SKM-1 (cell line): ENCODE results near the gene MRPS18A.
"Not testable (repeated sequence)": the region's sequence is repeated elsewhere in the genome, so short reads cannot be mapped to it uniquely, and the experiment has no call there.

Source experiments
- DNase-seq: peaks from one replicate; lab custom pipeline; 2025; ENCODE audit not compliant: unreplicated experiment; lab: John Stamatoyannopoulos, UW

Gene MRPS18A

DNA sequence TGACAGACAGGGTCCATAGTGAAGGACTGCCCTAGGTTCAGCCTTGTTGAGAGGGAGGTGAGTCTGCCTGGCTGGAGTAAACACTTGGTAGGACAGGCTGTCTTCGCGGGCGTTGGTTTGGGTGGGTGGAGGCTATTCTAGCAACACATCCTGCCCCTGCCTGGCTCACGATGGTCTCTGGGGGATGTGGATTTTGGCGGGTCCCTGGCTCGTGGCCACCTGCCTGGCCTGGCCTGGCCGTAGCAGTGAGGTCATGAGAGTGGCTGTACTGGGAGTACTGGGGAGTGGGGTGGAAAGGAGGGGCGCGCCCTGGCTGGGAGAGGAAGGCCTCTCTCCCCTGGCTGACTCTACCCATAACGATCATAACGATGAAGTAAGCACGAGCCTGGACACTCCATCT is 30.2 kb upstream of the MRPS18A start:
- no peak for DNase-seq

DNA sequence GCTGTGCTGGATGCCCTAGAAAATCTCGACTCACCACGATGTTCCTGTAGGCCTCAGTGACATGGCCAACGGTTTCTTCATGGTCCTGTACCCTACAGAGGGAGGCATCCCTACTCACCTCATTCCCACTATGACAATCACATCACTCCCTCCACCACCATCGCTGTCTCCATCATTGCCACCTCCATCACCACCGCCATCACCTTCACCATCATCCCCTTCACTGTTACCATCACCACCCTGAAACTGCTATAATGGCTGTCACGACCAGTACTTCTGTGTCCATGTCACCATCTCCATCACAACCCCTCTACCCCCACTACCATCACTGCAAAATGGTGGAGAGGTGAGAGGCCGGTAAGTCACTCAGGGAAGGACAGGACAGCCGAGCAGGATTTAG is 29.8 kb upstream of the MRPS18A start:
- no peak for DNase-seq

DNA sequence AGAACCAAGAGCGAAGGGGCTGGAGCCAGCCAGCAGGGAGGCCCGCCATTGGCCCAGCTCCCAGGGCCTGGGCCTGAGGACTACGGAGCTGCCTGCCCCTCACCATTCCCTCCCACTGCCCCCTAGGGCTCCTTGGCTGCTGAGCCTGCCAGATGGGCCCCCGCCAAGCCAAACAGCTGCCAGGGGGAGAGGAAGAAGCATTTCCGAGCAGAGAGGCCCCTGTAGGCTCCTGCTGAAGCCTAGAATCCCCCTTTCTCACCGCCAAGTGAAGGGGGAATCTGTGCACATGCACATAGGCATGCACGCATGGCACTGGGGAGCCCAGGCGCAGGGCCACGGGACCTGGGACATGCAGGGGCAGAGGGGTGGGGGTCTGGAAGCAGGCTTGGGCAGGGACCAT is 28.5 kb upstream of the MRPS18A start:
- no peak for DNase-seq

DNA sequence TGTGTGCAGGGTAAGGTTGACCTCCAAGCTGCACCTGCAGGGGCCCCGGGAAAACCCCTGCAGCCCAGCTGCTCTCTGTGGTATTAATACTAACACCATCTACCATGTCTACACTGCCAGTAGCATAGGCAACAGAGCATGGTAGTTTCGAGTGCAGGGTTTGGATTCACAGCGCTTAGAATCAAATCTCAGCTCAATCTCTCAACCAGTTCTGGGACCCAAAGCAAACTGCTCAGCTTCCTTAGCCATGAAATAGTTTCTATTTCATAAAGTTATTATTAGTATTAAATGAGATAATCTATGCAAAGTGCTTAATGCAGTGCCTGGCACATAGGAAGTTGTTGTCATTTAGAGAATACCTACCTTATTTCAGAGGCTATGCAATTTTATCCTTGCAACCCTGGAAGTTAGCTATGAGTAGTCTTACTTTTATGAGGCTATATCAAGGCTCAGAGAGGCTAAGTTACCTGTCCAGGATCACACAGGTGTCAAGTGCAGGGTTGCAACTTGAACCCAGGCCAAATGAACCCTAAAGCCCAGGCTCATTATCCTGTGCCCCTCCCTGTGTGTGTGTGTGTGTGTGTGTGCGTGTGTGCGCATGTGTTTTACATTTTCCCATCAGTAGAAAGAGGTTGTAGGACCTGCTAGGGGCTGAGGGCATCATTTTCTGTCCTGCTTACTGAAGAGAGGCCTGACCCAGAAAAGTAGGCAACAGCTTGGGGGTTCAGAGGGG is 27.6 kb upstream of the MRPS18A start:
- no peak for DNase-seq

DNA sequence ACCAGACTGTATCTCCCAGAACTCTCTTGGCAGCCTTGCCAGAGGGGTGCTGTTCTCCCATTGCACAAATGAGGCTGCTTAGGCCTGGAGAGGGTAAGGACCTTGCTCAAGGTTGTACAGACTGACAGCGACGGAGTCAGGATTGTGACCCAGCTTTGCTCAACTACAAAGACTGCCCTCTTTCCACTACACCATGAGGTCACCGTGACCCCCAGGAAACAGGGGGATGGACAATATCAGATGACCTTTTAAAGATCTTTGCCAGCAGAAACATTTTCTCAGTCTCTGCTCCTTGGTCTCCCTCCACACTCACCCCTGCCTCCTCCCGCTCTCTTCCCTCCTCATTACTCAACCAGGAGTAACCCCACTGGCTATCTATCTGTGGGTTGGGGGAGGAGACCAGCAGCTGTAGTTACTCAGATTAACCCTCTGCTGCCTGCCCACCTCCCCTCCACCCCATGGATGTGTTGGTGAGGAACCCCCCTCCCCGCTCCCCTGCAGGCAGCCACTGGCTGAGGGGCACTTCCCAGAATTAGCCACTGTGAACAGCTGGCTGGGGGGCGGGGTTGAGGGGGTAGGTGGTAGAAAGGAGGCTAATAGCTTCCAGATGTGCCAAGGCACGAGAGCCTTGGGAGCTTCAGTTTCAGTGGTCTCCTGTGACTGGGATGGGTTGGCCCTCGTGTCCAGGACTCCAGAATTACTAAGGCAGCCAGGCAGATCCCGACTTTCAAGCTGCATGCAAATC is 26.9 kb upstream of the MRPS18A start:
- no peak for DNase-seq

DNA sequence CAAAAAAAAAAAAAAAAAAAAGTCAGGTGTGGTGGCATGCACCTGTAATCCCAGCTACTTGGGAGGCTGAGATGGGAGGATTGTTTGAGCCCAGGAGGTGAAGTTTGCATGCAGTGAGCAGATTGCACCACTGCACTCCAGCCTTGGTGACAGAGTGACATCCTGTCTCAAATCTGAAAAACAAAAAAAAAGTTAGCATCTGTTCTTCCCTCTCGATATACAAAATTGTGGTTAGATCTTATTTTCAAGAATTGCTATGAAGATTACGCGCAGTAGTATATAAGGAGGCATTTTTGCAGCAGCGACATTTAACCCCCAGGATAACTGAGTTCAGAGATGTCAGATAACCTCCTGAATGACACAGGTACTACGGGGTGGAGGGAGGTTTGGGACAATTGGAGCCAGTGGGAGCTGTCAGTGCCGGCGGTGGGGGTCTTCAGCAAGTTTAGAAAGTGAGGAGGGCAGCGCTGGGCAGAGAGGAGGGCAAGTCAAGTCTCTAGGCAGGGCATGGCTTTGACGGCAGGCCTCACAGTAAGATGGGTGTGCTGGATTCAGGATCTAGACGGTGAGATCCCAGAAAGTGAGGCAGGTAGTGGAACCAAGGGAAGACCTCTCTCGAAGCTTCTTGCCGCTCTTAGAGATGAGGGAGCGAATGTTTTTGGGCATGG is 26.2 kb upstream of the MRPS18A start:
- no peak for DNase-seq

DNA sequence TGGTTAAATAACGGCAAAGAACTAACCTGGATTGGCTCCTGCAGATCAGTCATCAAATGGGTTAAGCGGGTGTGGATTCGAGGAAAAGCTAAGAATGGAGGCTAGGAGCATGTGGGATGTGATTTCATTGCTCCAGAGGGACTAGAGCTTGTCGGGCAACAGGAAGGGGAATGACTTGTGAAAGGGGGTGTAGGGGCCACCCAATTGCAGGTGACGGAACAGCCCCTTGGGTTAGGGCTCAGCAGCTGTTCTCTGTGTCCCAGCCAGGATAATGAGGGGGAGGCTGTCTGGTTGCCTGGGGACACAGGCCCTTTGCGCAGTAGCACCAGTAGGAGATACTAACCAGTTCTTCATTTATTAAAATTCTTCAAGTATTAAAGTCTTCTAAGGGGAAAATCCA is 25.0 kb upstream of the MRPS18A start:
- DNase-seq = no peak

DNA sequence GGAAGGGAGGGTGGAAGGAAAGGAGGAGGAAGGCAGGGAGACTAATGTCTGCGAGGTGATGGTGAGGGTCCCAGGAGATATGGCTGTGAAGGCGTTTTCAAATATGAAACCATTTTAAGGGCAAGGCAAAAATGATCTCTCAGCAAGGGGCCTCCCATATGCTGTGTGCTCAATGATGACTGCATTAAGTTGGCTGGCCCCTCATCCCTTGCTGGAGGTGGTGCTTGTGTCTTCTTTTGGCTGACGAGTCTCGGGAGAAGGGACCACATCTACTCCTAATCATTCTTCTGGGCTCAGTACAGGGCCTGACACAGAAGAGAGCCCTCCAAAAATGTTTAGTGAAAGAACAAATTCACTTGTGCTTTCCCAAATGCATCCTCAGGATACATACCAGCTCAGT is 23.0 kb upstream of the MRPS18A start:
- no peak for DNase-seq

DNA sequence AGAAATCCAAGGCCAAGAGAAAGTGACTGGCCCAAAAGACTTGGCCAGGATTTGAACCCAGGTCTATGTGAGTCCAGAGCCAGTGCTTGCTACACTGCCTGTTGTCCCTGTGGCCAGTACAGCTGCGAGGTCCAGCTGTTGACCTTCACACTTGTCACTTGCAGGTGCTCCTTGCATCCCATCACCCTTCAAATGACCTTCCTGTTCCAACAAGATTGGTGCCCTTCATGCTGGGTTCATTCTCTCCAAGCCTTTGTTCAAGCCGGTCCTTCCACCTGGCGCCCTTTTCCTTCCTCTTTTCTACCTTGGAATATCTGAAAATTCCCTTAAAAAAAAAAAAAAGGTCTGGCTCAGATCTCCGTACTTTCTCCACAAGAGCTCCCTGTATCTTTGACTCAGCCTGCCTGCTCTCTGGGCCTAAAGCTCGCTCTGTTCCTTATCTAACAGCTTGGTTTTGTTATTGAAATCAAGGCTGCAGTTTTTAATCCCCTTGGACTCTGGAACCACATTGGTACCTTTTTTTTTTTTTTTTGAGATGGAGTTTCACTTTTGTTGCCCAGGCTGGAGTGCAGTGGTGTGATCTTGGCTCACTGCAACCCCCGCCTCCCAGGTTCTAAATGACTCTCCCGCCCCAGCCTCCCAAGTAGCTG is 22.2 kb upstream of the MRPS18A start:
- no peak for DNase-seq

DNA sequence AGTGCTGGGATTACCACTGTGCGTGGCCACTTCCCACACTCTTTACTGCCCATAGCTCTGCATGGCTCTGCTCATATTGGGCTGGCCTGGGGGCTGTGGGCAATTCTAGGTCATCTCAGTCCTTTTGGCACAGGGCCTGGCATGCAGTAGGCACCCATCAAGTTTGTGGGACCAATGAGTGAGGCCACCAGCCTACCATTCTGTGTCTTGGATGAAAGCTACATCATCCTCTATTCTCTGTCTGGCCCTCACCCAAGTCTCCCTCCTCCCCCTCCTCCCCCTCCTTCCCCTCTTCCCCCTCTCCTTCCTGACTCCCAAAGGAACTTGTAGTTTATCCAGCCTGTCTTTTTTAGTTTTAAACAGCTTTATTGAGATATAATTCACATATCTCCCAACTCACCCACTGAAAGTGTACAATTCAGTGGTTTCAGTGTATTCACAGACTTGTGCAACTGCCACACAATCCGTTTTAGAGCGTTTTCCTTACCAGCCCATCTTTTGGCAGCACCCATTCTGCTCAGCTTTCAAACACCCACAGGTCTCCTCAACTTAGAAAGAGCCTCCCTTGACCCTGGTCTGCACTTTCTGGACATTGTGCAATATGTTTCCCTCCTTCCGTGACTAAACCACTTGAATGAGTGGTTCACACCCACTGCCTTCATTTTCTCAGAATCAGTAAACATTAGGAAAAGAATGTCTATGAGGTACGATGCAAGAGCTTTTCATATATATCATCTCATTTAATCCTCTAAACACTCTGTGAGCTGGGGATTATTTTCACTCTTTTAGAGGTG is 21.5 kb upstream of the MRPS18A start:
- DNase-seq = peak; percentile 47

DNA sequence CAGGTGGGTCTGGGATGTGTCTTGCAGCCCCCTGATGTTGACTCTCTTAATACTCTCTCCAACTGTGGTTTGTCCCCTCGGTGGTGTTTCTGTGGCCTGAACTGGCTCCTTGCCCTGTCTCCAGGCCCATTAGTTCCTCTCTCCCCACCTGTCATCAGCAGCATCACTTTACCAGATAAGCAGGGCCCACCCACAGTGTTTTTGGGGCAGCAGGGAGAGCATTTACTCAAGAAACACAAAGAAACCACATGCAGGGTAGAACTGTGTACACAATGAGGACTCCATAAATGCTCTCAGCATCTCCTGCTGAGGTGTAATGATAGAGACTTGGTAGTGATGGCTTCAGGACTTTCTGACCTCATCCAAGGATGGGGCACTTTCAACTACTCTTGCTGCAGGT is 20.2 kb upstream of the MRPS18A start:
- DNase-seq = no peak

DNA sequence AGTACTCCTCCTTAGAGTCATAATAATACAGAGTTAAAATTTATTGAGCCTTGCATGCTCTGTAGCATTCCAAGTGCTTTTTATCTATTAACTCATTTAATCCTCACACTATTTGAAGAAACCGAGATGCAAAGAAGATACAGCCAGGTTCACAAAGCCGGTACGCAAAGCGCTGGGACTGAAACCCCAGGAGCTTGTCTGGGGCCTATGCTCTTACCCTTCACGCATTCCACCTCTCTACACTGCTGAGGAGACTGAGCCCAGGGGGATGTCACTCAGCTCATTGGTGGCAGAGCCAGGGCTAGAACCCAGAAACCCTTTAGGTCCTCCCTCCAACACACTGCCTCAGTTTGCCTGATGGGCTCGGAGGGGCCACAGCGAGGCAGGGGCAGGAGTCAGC is 19.7 kb upstream of the MRPS18A start:
- no peak for DNase-seq

DNA sequence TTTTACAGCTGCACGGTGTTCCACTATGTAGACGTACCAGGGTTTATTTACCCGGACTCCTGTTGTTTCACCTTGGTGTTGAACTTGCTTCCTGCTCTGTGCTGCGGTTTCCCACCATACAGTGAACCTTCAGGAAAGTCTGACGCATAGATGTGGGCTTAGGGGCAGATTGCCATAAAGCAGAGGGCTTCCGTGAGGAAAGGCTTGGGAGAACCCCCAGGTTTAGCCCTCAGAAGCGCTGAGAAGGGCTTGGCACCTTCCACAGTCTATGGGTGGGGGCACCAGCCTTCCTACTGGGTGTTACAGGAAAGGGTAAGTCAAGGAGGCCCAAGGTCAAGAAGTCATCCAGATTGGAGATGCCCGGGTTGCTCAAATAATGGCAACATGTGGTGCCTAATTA is 19.2 kb upstream of the MRPS18A start:
- no peak for DNase-seq

DNA sequence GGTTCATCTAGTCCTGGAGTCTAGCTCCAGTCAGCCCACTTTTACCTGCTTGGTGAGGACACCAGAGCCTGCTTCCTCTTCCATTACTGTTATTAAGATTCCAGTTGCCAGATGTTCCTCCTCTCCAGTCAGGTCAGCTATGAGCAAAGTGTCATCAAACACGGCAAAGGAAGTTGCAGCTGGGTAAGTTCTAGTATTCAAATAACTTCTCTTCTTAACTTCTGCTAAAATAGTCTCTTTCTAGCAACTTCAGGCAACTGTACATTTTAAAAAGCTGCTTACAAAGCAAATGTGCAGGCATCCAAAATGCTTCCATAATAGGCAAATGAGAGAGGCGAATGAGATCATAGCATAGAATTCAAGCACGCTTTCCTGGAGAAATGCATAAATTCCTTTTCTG is 18.4 kb upstream of the MRPS18A start:
- DNase-seq = peak; percentile 77

DNA sequence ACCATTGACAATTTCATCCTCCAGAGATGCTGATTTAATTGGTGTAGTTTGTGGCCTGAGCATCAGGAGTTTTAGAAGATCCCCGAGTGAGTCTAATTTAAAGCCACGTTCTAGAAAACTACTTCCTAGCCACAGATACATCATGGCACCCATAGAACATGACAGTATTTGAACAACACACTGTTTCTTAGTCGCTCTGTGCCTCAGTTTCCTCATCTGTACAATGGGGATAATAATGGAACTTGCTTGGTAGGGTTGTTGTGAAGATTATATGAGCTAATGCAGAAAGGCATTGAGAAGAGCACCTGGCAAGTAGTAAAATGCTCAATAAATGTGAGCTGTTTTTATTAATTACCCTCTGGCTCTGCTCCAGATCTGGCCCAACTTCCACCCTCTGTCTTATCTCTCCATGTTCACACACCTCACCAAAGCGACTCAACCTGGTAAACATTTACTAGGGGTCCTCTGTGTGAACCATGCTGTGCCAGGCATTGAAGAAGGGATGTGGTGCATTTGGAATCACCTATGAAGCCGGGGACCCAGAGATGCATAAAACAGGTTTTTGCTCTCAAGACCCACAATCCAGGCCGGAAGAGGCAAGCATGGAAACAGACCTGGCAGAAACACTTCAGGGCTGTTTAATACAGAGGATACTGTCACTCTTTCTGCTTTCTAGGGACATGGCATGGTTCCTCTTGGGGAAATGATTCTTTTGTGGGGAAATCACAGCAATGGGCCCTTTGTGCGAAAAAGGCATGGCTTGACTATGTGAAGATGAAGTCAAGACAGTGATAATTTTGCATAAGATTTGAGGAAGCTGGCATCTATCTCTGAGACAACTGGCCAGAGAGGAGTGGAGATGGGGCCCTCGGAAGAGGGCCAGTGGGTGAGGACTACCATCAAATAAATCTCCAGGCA is 16.2 kb upstream of the MRPS18A start:
- no peak for DNase-seq

DNA sequence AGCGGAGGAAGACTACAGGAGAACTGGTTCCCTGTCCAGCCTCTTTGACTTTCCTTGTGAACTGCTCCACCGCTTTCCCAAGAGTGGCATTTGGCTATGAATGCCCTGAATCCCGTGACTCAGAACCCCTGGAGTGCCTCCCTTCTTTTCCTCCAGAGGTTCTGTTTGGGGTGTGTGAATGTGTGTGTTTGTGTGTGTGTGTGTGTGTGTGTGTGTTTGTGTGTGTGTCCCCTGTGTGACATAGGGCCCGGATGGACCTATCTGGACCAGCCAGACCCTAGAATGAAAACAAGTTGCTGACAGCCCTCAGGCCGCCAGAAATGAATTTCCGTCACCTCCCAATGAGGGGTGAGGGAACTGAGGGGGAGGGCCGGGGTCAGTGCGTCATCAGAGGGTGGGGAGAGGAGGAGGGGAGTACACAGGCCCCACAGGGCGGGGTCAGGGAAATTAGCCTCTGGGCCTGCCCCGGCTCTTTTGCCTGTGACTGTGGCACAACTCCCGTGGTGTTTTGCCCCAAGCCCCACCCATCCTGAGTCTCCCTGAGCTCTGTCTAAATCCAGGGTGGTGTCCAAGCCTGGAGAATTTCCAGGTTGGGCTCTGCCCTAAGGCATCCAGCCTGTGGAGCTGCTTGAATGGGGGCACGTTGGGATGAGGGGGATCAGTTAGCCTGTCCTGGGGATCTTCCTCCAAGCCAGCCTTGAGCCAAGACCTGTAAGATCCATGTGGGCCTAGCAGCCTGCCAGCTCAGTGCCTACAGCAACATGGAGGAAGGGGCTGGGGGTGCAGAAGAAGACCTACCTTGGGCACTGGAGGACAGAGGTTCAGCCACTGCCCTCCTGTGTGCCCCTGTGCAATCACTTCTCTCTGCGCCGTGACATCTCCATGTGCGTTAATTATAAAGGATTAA is 15.2 kb upstream of the MRPS18A start:
- DNase-seq = no peak

DNA sequence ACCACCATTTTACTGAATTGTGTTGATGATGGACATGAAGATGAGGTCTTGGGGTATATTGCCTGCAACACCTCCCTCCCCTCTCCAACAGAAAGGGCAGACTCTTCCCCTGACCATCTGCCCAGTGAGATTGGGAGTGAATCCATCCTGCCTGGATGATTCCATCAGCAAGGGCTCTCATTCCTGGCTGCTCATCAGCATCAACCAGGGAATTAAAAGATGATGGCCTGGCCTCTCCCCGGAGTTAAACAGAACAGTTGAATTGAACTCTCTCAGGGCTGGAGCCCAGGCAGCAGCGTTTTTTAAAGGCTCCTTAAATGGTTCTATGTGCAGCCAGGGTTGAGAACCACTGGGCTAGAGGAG is 14.6 kb upstream of the MRPS18A start:
- DNase-seq = no peak

DNA sequence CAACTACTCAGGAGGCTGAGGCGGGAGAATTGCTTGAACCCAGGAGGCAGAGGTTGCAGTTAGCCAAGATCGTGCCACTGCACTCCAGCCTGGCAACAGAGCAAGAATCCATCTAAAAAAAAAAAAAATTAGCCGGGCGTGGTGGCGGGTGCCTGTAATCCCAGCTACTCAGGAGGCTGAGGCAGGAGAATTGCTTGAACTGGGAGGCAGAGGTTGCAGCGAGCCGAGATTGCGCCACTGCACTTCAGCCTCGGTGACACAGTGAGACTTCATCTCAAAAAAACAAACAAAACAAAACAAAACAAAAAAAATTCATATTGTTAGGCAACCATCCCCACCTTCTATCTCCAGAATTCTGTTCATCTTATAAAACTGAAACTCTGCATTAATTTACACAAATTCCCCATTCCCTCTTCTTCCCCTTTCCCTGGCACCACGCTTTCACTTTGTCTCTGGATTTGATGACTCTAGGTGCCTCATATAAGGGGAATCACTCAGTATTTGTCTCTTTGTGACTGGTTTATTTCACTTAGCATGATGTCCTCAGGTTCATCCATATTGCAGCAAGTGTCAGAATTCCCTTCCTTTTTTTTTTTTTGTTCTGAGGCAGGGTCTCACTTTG is 13.5 kb upstream of the MRPS18A start:
- not testable (repeated sequence) for DNase-seq
